HepG2 (cell line): ENCODE data around the gene P2RX1. TPM values are rescaled to one million over a fixed set of nuclear protein-coding genes. Genes with fewer than 3 reads are reported as not detected.

Source experiments
- ATAC-seq: fragments of 200-7000 bp; cut with Tn5 transposase; 3 replicates; pipeline ENCODE4 v1.9.1; 2020; ENCODE audit warnings: mild to moderate bottlenecking, moderate library complexity
- BruUV-seq: library from RNA; stranded (reverse); fragments of 400-500 nt; replicated peaks from 2 replicates; lab custom pipeline; 2021; lab: Mats Ljungman, UMichigan
- CTCF ChIA-PET: fragments of 300-600 bp; formaldehyde crosslinking; extraction: SDS; loops from one replicate; lab custom pipeline; 2021; ENCODE audit warnings: low total read pairs, inconsistent platforms, low intra/inter-chr PET ratio; lab: Yijun Ruan, JAX
- POLR2A ChIA-PET: fragments of 350-600 bp; sonication (Branson Sonifier 250); formaldehyde crosslinking; loops from one replicate; lab custom pipeline; 2020; ENCODE audit warnings: antibody characterized with exemption, inconsistent platforms; lab: Yijun Ruan, JAX
- DNase-seq: peaks from one replicate; pipeline ENCODE4 v3.0.0-alpha.2; 2015; ENCODE audit warnings: low spot score
- FAIRE-seq: peaks from 3 replicates; lab custom pipeline; 2011; peaks lifted over from hg19 to GRCh38; lab: Jason Lieb, UNC
- H2AFZ ChIP-seq: one replicate; pipeline ENCODE4 v1.6.1; 2011; ENCODE audit warnings: low read length, inconsistent platforms
- H3K27ac ChIP-seq: fragments of 300-600 bp; 3 replicates; pipeline ENCODE4 v1.8.0; 2011; ENCODE audit warnings: mixed run types, mild to moderate bottlenecking, mixed read lengths, low read length, inconsistent platforms; ENCODE audit not compliant: insufficient read depth; ENCODE audit errors: extremely low read length
- H3K27me3 ChIP-seq, 2 experiments: fragments of 200-600 bp in 1 of 2; 2 replicates in 1 of 2; 3 replicates in 1 of 2; pipeline versions ENCODE4 v1.6.0 to v1.8.0; 2011; ENCODE audit warnings: low read length in 2 of 2, mild to moderate bottlenecking in 2 of 2, moderate library complexity in 2 of 2, inconsistent platforms in 1 of 2; ENCODE audit not compliant: insufficient read depth in 2 of 2, control insufficient read depth in 1 of 2
- H3K36me3 ChIP-seq, 2 experiments: fragments of 200-600 bp in 1 of 2; replicated peaks in 1 of 2; 2 replicates in 1 of 2; 3 replicates in 1 of 2; pipeline versions ENCODE4 v1.5.1 to v1.8.0; 2011; ENCODE audit warnings: low read length in 2 of 2, inconsistent platforms in 1 of 2; ENCODE audit not compliant: insufficient read depth in 2 of 2, control insufficient read depth in 1 of 2
- H3K4me1 ChIP-seq: 2 replicates; pipeline ENCODE4 v1.5.1; 2012; ENCODE audit warnings: low read length, inconsistent platforms; ENCODE audit not compliant: insufficient read depth
- H3K4me2 ChIP-seq: 2 replicates; pipeline ENCODE4 v1.6.0; 2011; ENCODE audit warnings: low read depth, low read length, inconsistent platforms
- H3K4me3 ChIP-seq, 3 experiments: fragments of 200-600 bp in 1 of 3; sonication (generic), shearing (Covaris generic) in 1 of 3; replicated peaks in 1 of 3; 2 replicates each; pipeline ENCODE4 v1.5.1; 2011 to 2016; ENCODE audit warnings: low read length in 3 of 3, inconsistent platforms in 2 of 3, low read depth in 2 of 3, mild to moderate bottlenecking in 2 of 3, control low read depth in 1 of 3, mixed read lengths in 1 of 3; ENCODE audit not compliant: insufficient read depth in 1 of 3
- H3K79me2 ChIP-seq: one replicate; pipeline ENCODE4 v1.6.1; 2011; ENCODE audit warnings: low read length, inconsistent platforms; ENCODE audit not compliant: insufficient read depth
- H3K9ac ChIP-seq: 2 replicates; pipeline ENCODE4 v1.6.0; 2011; ENCODE audit warnings: mild to moderate bottlenecking, low read depth, low read length, inconsistent platforms; ENCODE audit not compliant: insufficient read depth
- H3K9me3 ChIP-seq: 2 replicates; pipeline ENCODE4 v1.5.1; 2012; ENCODE audit warnings: mild to moderate bottlenecking, low read length
- H4K20me1 ChIP-seq: 2 replicates; pipeline ENCODE4 v1.6.0; 2011; ENCODE audit warnings: inconsistent platforms, mild to moderate bottlenecking, low read length, moderate library complexity; ENCODE audit not compliant: insufficient read depth
- NRL ChIP-seq: sonication (generic); formaldehyde crosslinking; IDR thresholded peaks from 2 replicates; pipeline ENCODE4 v1.5.0; 2020; ENCODE audit warnings: missing genetic modification reagents, mild to moderate bottlenecking, moderate library complexity, borderline replicate concordance
- SRSF4 ChIP-seq: fragments of 200-400 bp; formaldehyde crosslinking; IDR thresholded peaks from one replicate; pipeline ENCODE4 v1.6.1; 2018; ENCODE audit warnings: mild to moderate bottlenecking, low read depth, low read length, moderate library complexity; ENCODE audit not compliant: poor library complexity, severe bottlenecking
- ZNF776 ChIP-seq: sonication (generic); formaldehyde crosslinking; IDR thresholded peaks from 2 replicates; pipeline ENCODE4 v1.4.0; 2020; ENCODE audit warnings: mild to moderate bottlenecking, missing genetic modification reagents
- WGBS: methylation state at CpG from one replicate; pipeline ENCODE4 v1.1.6; 2017; ENCODE audit warnings: low lambda C conversion rate; 5-methylcytosine and 5-hydroxymethylcytosine counted together
- in situ Hi-C: cut with HindIII; loops from 2 replicates; pipeline ENCODE4 v1.10.0; 2017; ENCODE audit warnings: low pct_unique_long_range_greater_than_20kb; ENCODE audit not compliant: extremely low pct_ligation_motif_present
- intact Hi-C: fragments of 100-400 bp; cut with micrococcal nuclease; formaldehyde crosslinking; loops from one replicate; pipeline ENCODE4 v1.10.0; 2022; ENCODE audit not compliant: unreplicated experiment
- polyA plus RNA-seq, 8 experiments: library from polyadenylated mRNA; depleted of rRNA in 3 of 8; stranded (reverse) in 7 of 8; unstranded in 1 of 8; fragments of >200 nt; fragmentation: Illumina TruSeq in 4 of 8; extraction: Trizol in 4 of 8; gene quantifications; 2 replicates each; pipeline versions ENCODE4 v1.2.1 to v1.2.3, GENCODE V29; 2011 to 2016; ENCODE audit warnings: low read depth in 4 of 8, missing spikeins in 1 of 8, mixed read lengths in 1 of 8; ENCODE audit not compliant: insufficient read depth in 1 of 8
- total RNA-seq, 5 experiments: library from RNA; depleted of rRNA; stranded (reverse); fragments of >200 nt; fragmentation: Illumina TruSeq; extraction: Trizol; gene quantifications; 2 replicates each; pipeline ENCODE4 v1.2.3, GENCODE V29; 2016; ENCODE audit warnings: low read depth in 1 of 5
- TF ChIP-seq, protein P1 (sequence below): sonication (generic); formaldehyde crosslinking; IDR thresholded peaks from 2 replicates; pipeline ENCODE4 v1.5.0; 2020; ENCODE audit warnings: mild to moderate bottlenecking, missing genetic modification reagents, moderate library complexity
- TF ChIP-seq, protein P2 (sequence below): sonication (generic); formaldehyde crosslinking; IDR thresholded peaks from 2 replicates; pipeline ENCODE4 v1.4.0; 2020; ENCODE audit warnings: missing genetic modification reagents

P2RX1 gene
- total and polyA plus RNA-seq, 2 of the 13 experiments (the other 11 are each of a cell fraction or from before 2014, with no cell fraction given): 0.04 to 0.50 TPM

DNA sequence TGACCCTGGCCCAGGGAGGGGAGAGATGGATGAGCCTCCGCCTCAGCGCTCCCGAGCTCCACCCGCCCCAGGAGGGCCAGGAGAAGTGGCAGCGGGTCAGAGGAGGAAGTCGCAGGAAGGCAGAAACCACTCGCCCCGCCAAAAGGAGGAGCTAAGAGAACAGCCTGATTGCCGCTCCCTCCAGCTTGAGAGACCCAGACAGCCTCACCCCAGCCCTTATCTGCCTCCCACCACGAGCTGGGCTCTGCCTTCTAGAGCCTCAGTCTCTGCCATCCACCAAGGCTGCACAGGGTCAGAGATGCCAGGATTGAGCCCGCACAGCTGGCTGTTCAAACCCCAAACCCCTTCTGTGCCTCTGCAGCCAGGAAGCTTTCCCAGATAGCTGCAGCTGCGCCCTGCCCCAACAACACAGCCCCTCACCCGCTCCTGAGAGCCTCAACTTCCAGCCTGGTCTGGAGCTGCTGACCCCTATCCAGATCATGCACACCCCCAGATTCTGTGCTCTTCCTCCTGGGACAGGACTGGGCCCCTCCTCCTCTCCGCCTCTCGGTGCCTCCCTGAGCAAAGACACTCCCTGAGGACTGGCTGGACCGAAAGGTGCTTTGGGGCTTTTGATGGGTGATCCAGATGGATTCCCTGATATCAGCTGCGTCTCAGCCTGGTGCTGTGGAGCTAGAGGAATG, 49.0 kb upstream of the P2RX1 start:
- CTCF ChIA-PET: no interaction called here
- Histone ChIP-seq H3K79me2 (no peaks in the 10 kb centered on the region), H3K9me3 (no peaks in the 10 kb centered on the region), H3K4me1 (peaks cover 27% of the 10 kb centered on the region), H3K36me3 (no peaks in the 10 kb centered on the region), H3K4me2 (peak overlapping the region; percentile 42; the same call in 1 of the 2 replicates), H3K27ac (no peak overlapping the region), H4K20me1 (no peaks in the 10 kb centered on the region), H2AFZ (no peak overlapping the region), H3K9ac (no peak overlapping the region)
- in situ Hi-C loops: no loop called here
- POLR2A ChIA-PET: no interaction called here
- FAIRE-seq (no peak), ATAC-seq (peak; percentile 57), DNase-seq (no peak)
- intact Hi-C loops: no loop called here
- 25% methylated on average over 9 of the region's 17 CpGs for whole genome bisulfite sequencing
- TF ChIP-seq SRSF4 (no peak), ZNF776 (no peak), NRL (0 out of 2 replicates have a peak, but pooled peaks have one; percentile 29)
- TF ChIP-seq, protein P1, sequence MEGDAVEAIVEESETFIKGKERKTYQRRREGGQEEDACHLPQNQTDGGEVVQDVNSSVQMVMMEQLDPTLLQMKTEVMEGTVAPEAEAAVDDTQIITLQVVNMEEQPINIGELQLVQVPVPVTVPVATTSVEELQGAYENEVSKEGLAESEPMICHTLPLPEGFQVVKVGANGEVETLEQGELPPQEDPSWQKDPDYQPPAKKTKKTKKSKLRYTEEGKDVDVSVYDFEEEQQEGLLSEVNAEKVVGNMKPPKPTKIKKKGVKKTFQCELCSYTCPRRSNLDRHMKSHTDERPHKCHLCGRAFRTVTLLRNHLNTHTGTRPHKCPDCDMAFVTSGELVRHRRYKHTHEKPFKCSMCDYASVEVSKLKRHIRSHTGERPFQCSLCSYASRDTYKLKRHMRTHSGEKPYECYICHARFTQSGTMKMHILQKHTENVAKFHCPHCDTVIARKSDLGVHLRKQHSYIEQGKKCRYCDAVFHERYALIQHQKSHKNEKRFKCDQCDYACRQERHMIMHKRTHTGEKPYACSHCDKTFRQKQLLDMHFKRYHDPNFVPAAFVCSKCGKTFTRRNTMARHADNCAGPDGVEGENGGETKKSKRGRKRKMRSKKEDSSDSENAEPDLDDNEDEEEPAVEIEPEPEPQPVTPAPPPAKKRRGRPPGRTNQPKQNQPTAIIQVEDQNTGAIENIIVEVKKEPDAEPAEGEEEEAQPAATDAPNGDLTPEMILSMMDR (CRISPR knock-in tag): peak; percentile 50
- TF ChIP-seq, protein P2, sequence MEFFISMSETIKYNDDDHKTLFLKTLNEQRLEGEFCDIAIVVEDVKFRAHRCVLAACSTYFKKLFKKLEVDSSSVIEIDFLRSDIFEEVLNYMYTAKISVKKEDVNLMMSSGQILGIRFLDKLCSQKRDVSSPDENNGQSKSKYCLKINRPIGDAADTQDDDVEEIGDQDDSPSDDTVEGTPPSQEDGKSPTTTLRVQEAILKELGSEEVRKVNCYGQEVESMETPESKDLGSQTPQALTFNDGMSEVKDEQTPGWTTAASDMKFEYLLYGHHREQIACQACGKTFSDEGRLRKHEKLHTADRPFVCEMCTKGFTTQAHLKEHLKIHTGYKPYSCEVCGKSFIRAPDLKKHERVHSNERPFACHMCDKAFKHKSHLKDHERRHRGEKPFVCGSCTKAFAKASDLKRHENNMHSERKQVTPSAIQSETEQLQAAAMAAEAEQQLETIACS: no peak
- TF ChIP-seq, all 625 proteins: peak for 2
- Histone ChIP-seq H3K4me3 (peak overlapping the region in 1 of 3 experiments; percentile 48; a peak in 1 of 6 replicates), H3K27me3 (peaks cover 4 to 64% of the 10 kb centered on the region in 2 experiments)
- no TSS peak for BruUV-seq
